ENCODE data around the gene KMT2C. TPM values are rescaled to one million over a fixed set of nuclear protein-coding genes. Genes with fewer than 3 reads are reported as not detected.
"Not testable (repeated sequence)": the region's sequence is repeated elsewhere in the genome, so short reads cannot be mapped to it uniquely, and the experiment has no call there.

The KMT2C gene
- total and polyA plus RNA-seq, 4 donors: 6.3 to 35.3 (median 19.3) TPM

GRCh38 chr7:152355474-152356057, 80.2 kb downstream of the KMT2C start:
- Histone ChIP-seq H3K9me3 (ENCODE audit: control insufficient read depth in 4 of 4, low read length in 3 of 4) (no peaks in the 10 kb centered on the region), H3K9ac (ENCODE audit: low read depth in 1 of 2, low read length in 2 of 2) (no peak overlapping the region), H3K4me1 (ENCODE audit: control insufficient read depth in 4 of 4, insufficient read depth in 4 of 4, low read length in 3 of 4) (peaks cover 0 to 3% (median 0%) of the 10 kb centered on the region in 4 donors), H3K27ac (ENCODE audit: low read depth in 1 of 2, low read length in 2 of 2) (no peak overlapping the region), H3K36me3 (ENCODE audit: control insufficient read depth in 4 of 4, insufficient read depth in 3 of 4, low read depth in 1 of 4, low read length in 3 of 4) (peaks cover 0 to 4% (median under 1%) of the 10 kb centered on the region in 4 donors), H3K4me3 (ENCODE audit: low read depth in 1 of 3, low read length in 3 of 3) (no peak overlapping the region), H3K27me3 (ENCODE audit: control insufficient read depth in 4 of 4, insufficient read depth in 4 of 4, low read length in 3 of 4) (no peaks in the 10 kb centered on the region)
- 96% methylated on average over 2 of the region's 2 CpGs for whole genome bisulfite sequencing
- DNase-seq (ENCODE audit: low spot score): no peak
- TF ChIP-seq HNF4G (IDR thresholded peaks at IDR 0.05): no peak

- TF ChIP-seq FOXA2 (IDR thresholded peaks at IDR 0.05) (no peak), CTCF (IDR thresholded peaks at IDR 0.05; ENCODE audit: low read depth, low read length, missing input control) (no peak), RXRA (IDR thresholded peaks at IDR 0.05) (no peak), TAF1 (conservative IDR thresholded peaks at IDR 0.05) (no peak), NR2F2 (IDR thresholded peaks at IDR 0.05) (no peak), EGR1 (IDR thresholded peaks at IDR 0.05; ENCODE audit: low read depth in 2 of 2) (no peak), ATF3 (IDR thresholded peaks at IDR 0.05) (no peak), ZBTB33 (IDR thresholded peaks at IDR 0.05) (no peak), SP1 (IDR thresholded peaks at IDR 0.05) (no peak)
- Histone ChIP-seq H3K4me1 (ENCODE audit: control insufficient read depth in 4 of 4, insufficient read depth in 4 of 4, low read length in 3 of 4) (peaks cover 0 to 3% (median 0%) of the 10 kb centered on the region in 4 donors), H3K4me3 (ENCODE audit: low read depth in 1 of 3, low read length in 3 of 3) (no peak overlapping the region), H3K36me3 (ENCODE audit: control insufficient read depth in 4 of 4, insufficient read depth in 3 of 4, low read depth in 1 of 4, low read length in 3 of 4) (peaks cover 0 to 4% (median 1%) of the 10 kb centered on the region in 4 donors), H3K27ac (ENCODE audit: low read depth in 1 of 2, low read length in 2 of 2) (no peak overlapping the region), H3K9me3 (ENCODE audit: control insufficient read depth in 4 of 4, low read length in 3 of 4) (no peaks in the 10 kb centered on the region), H3K27me3 (ENCODE audit: control insufficient read depth in 4 of 4, insufficient read depth in 4 of 4, low read length in 3 of 4) (no peaks in the 10 kb centered on the region), H3K9ac (ENCODE audit: low read depth in 1 of 2, low read length in 2 of 2) (no peak overlapping the region)
- DNase-seq (ENCODE audit: low spot score): no peak
- 90% methylated on average over 1 of the region's 1 CpG for WGBS
Observed at GRCh38 chr7:152354061-152354460, 81.7 kb downstream of the KMT2C start.

- not testable (repeated sequence) for H3K9ac ChIP-seq (ENCODE audit: low read depth in 1 of 2, low read length in 2 of 2); H3K4me3 ChIP-seq (ENCODE audit: low read depth in 1 of 3, low read length in 3 of 3); H3K4me1 ChIP-seq (ENCODE audit: control insufficient read depth in 4 of 4, insufficient read depth in 4 of 4, low read length in 3 of 4); H3K27ac ChIP-seq (ENCODE audit: low read depth in 1 of 2, low read length in 2 of 2); DNase-seq (ENCODE audit: low spot score); H3K36me3 ChIP-seq (ENCODE audit: control insufficient read depth in 4 of 4, insufficient read depth in 3 of 4, low read depth in 1 of 4, low read length in 3 of 4); H3K27me3 ChIP-seq (ENCODE audit: control insufficient read depth in 4 of 4, insufficient read depth in 4 of 4, low read length in 3 of 4); H3K9me3 ChIP-seq (ENCODE audit: control insufficient read depth in 4 of 4, low read length in 3 of 4)
- 99% methylated on average over 5 of the region's 5 CpGs for WGBS
Observed at GRCh38 chr7:152353281-152353680, 82.5 kb downstream of the KMT2C start.

Data from liver (tissue), 9 donors.